Inferior parietal cortex (tissue), 1 donor: ENCODE data around the gene SORCS1.

Experiments used
- DNase-seq: peaks from one replicate; pipeline ENCODE4 v3.0.0-alpha.2; 2016; ENCODE audit errors: extremely low spot score

The SORCS1 gene

GRCh38 chr10:106992055-106992454 lies 172.5 kb downstream of the SORCS1 start:
- no peak for DNase-seq

GRCh38 chr10:106991091-106991490 lies 173.4 kb downstream of the SORCS1 start:
- no peak for DNase-seq

GRCh38 chr10:106987362-106987761 lies 177.1 kb downstream of the SORCS1 start:
- DNase-seq = no peak

- DNase-seq = no peak
Observed at GRCh38 chr10:106982268-106982667, 182.2 kb downstream of the SORCS1 start.

GRCh38 chr10:106981452-106982075 lies 182.9 kb downstream of the SORCS1 start:
- no peak for DNase-seq

GRCh38 chr10:106980495-106981451 lies 183.7 kb downstream of the SORCS1 start:
- DNase-seq = no peak

- DNase-seq = no peak
Observed at GRCh38 chr10:106978756-106979155, 185.8 kb downstream of the SORCS1 start.

GRCh38 chr10:106973716-106974115 lies 190.8 kb downstream of the SORCS1 start:
- DNase-seq = no peak

GRCh38 chr10:106973288-106973687 lies 191.2 kb downstream of the SORCS1 start:
- DNase-seq = no peak

- DNase-seq = no peak
Observed at GRCh38 chr10:106972381-106972780, 192.1 kb downstream of the SORCS1 start.

GRCh38 chr10:106971411-106971831 lies 193.1 kb downstream of the SORCS1 start:
- DNase-seq = no peak

GRCh38 chr10:106967452-106967851 lies 197.1 kb downstream of the SORCS1 start:
- no peak for DNase-seq

- DNase-seq = no peak
Observed at GRCh38 chr10:106960812-106961211, 203.7 kb downstream of the SORCS1 start.

GRCh38 chr10:106959521-106959920 lies 205.0 kb downstream of the SORCS1 start:
- DNase-seq = no peak

- DNase-seq = no peak
Observed at GRCh38 chr10:106958589-106959361, 205.7 kb downstream of the SORCS1 start.

- DNase-seq = no peak
Observed at GRCh38 chr10:106957823-106958588, 206.5 kb downstream of the SORCS1 start.

GRCh38 chr10:106956216-106956915 lies 208.1 kb downstream of the SORCS1 start:
- no peak for DNase-seq

- no peak for DNase-seq
Observed at GRCh38 chr10:106955133-106955532, 209.4 kb downstream of the SORCS1 start.

- DNase-seq = no peak
Observed at GRCh38 chr10:106952033-106952432, 212.5 kb downstream of the SORCS1 start.

GRCh38 chr10:106949680-106950478 lies 214.6 kb downstream of the SORCS1 start:
- no peak for DNase-seq
